Measurements from ENCODE around the gene GJB6. TPM values are rescaled to one million over a fixed set of nuclear protein-coding genes. Genes with fewer than 3 reads are reported as not detected.

Gene GJB6
- total and polyA plus RNA-seq, 2 of the 4 experiments (the other 2 are of a cell fraction) = not detected

DNA sequence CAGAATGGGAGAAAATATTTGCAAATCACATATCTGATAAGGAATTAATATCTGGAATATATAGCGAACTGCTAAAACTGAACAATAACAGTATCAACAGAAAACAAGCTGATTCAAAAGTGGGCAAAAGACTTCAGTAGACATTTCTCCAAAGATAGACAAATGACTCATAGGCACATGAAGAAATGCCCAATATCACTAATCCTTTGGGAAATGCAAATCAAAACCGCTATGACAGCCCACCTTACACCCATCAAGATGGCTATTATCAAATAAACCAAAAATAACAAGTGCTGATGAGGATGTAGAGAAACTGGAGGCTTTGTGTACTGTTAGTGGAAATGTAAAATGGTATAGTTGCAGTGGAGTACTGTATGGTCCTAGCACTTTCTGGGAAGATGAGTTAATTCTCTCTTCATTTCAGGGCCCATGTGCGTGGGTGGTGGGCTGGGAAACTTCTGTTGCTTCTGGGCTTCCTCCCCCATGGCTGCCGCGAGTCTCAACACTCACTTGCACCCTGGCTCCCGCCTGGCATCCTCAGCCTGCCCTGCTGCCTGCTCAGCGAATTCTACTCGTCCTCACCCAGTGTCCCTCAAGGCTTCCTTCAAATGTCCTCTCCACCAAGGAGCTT, 58.9 kb downstream of the GJB6 start:
- H3K9me3 ChIP-seq (ENCODE audit: control insufficient read depth, insufficient read depth, low read length) = no peaks in the 10 kb centered on the region
- CTCF ChIA-PET = interaction anchor here (0.6 to 1.2 kb wide), 2 partner anchors 24 to 333 kb away, joined by 3 read pairs; no protein-coding TSS in a partner anchor
- H2AFZ ChIP-seq (replicated peaks; ENCODE audit: low read length, poor library complexity) = no peak overlapping the region
- H2BK20ac ChIP-seq (ENCODE audit: low read depth, low read length) = peak overlapping the region; percentile 85; the same call in 1 of the 2 replicates
- no peak overlapping the region for H3K23ac ChIP-seq (ENCODE audit: low read depth, low read length)
- peaks cover 3% of the 10 kb centered on the region; the same call in 1 of the 2 replicates for H3K27me3 ChIP-seq (ENCODE audit: control insufficient read depth, insufficient read depth, low read length)
- no peak for TF ChIP-seq USF2 (IDR thresholded peaks at IDR 0.05; ENCODE audit: low read depth, low read length)
- no peak; the same call in 1 of the 2 replicates for TF ChIP-seq BHLHE40 (IDR thresholded peaks at IDR 0.05; ENCODE audit: low read depth, low read length)
- TF ChIP-seq MXI1 (IDR thresholded peaks at IDR 0.05; ENCODE audit: borderline replicate concordance, low read depth, low read length) = no peak
- TF ChIP-seq, protein P1, sequence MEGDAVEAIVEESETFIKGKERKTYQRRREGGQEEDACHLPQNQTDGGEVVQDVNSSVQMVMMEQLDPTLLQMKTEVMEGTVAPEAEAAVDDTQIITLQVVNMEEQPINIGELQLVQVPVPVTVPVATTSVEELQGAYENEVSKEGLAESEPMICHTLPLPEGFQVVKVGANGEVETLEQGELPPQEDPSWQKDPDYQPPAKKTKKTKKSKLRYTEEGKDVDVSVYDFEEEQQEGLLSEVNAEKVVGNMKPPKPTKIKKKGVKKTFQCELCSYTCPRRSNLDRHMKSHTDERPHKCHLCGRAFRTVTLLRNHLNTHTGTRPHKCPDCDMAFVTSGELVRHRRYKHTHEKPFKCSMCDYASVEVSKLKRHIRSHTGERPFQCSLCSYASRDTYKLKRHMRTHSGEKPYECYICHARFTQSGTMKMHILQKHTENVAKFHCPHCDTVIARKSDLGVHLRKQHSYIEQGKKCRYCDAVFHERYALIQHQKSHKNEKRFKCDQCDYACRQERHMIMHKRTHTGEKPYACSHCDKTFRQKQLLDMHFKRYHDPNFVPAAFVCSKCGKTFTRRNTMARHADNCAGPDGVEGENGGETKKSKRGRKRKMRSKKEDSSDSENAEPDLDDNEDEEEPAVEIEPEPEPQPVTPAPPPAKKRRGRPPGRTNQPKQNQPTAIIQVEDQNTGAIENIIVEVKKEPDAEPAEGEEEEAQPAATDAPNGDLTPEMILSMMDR (conservative IDR thresholded peaks at IDR 0.05; ENCODE audit: low read depth, low read length) = no peak
- TF ChIP-seq RCOR1 (IDR thresholded peaks at IDR 0.05; ENCODE audit: insufficient replicate concordance, low read length) = no peak
- TF ChIP-seq SMC3 (IDR thresholded peaks at IDR 0.05; ENCODE audit: low read depth, low read length) = no peak
- no peak for TF ChIP-seq MAFK (IDR thresholded peaks at IDR 0.05; ENCODE audit: low read depth, low read length)
- no peak for TF ChIP-seq POLR2A (IDR thresholded peaks at IDR 0.05; ENCODE audit: low read depth, low read length)
- no peak for TF ChIP-seq MAZ (IDR thresholded peaks at IDR 0.05; ENCODE audit: borderline replicate concordance, low read depth, low read length)
- no peak for TF ChIP-seq CEBPB (IDR thresholded peaks at IDR 0.05; ENCODE audit: low read depth, low read length)
- TF ChIP-seq NFE2L2 (IDR thresholded peaks at IDR 0.05; ENCODE audit: low read depth, low read length) = no peak
- peak overlapping the region in 1 of 2 experiments; percentile 5; a peak in 1 of 4 replicates for H4K8ac ChIP-seq (ENCODE audit: low read depth in 2 of 2, low read length in 2 of 2)
- H3K14ac ChIP-seq (replicated peaks; ENCODE audit: low read depth, low read length) = peak overlapping the region; percentile 32; the same call in 1 of the 2 replicates
- no peak overlapping the region; the same call in 1 of the 2 replicates for H4K5ac ChIP-seq (ENCODE audit: low read depth, low read length)
- no peaks in the 10 kb centered on the region for H3K79me1 ChIP-seq (ENCODE audit: low read depth in 1 of 2, low read length in 2 of 2)
- intact Hi-C loops (cut with micrococcal nuclease) = no loop called here
- H2AK9ac ChIP-seq (replicated peaks; ENCODE audit: low read depth, low read length, poor library complexity) = no peak overlapping the region
- H3K4ac ChIP-seq (ENCODE audit: low read depth, low read length) = peak overlapping the region; percentile 73
- H3K36me3 ChIP-seq (ENCODE audit: control insufficient read depth, insufficient read depth, low read length) = no peaks in the 10 kb centered on the region
- in situ Hi-C loops (cut with MboI; ENCODE audit: low sequenced_read_pairs) = loop anchor here (25.0 kb wide), 1 partner anchor 536 kb away; the partner anchor contains the start of gene MPHOSPH8
- no peak overlapping the region for H3K4me3 ChIP-seq (ENCODE audit: insufficient read depth, low read depth, low read length)
- H3K27ac ChIP-seq (ENCODE audit: insufficient read depth, low read length) = peak overlapping the region; percentile 12; the same call in 1 of the 2 replicates
- H2BK120ac ChIP-seq (ENCODE audit: low read depth, low read length) = peak overlapping the region; percentile 93
- POLR2A ChIA-PET (ENCODE audit: unreplicated experiment) = no interaction called here
- H2BK15ac ChIP-seq (ENCODE audit: low read depth, low read length) = peak overlapping the region; percentile 71; the same call in 1 of the 3 replicates
- dilution Hi-C loops (cut with HindIII; ENCODE audit: low sequenced_read_pairs, unreplicated experiment) = no loop called here
- DNase-seq (peak; percentile 34), ATAC-seq (ENCODE audit: low read depth) (no peak)
- no peak overlapping the region; the same call in 1 of the 2 replicates for H3K18ac ChIP-seq (ENCODE audit: low read depth, low read length)
- WGBS, 2 experiments (ENCODE audit: extremely low coverage in 2 of 2, insufficient read length in 1 of 2) = no CpG with 5 or more reads among the region's 8 CpGs
- no TSS peak for BruUV-seq (replicated peaks)
- no peak overlapping the region for H3K4me2 ChIP-seq (ENCODE audit: low read depth, low read length)
- no peak overlapping the region for H3K56ac ChIP-seq (ENCODE audit: extremely low read depth, insufficient read depth, low read length)
- no peak overlapping the region for H2BK5ac ChIP-seq (ENCODE audit: low read depth, low read length, poor library complexity, severe bottlenecking)
- peaks cover 14% of the 10 kb centered on the region; the same call in 1 of the 2 replicates for H3K4me1 ChIP-seq (ENCODE audit: control insufficient read depth, insufficient read depth, low read length)
- H4K91ac ChIP-seq (ENCODE audit: insufficient read depth, low read depth, low read length) = peak overlapping the region; percentile 17; the same call in 1 of the 2 replicates
- peaks cover 8% of the 10 kb centered on the region for H3K9me1 ChIP-seq (ENCODE audit: insufficient read depth, low read length)
- H2AK5ac ChIP-seq (ENCODE audit: low read depth, low read length) = peak overlapping the region; percentile 73
- H4K20me1 ChIP-seq (ENCODE audit: insufficient read depth, low read length) = no peaks in the 10 kb centered on the region
- no peak overlapping the region for H3K9ac ChIP-seq (ENCODE audit: low read depth, low read length)

All from IMR-90 (cell line).